Liver (tissue), 9 donors: ENCODE data around the gene PKHD1. TPM values are rescaled to one million over a fixed set of nuclear protein-coding genes. Genes with fewer than 3 reads are reported as not detected.

Experiments
- DNase-seq: peaks from one replicate; pipeline ENCODE4 v3.0.0-alpha.2; 2017; ENCODE audit warnings: low spot score
- H3K27ac ChIP-seq, 2 donors: one replicate each; pipeline ENCODE4 v1.7.0; 2013; ENCODE audit warnings: inconsistent platforms in 2 of 2, low read length in 2 of 2, control low read depth in 1 of 2, low read depth in 1 of 2, mild to moderate bottlenecking in 1 of 2
- H3K27me3 ChIP-seq, 4 donors: one replicate each; pipeline versions ENCODE4 v1.6.1 to v1.7.0; 2013; ENCODE audit warnings: low read length in 3 of 4, inconsistent platforms in 1 of 4, mild to moderate bottlenecking in 1 of 4, moderate library complexity in 1 of 4; ENCODE audit not compliant: control insufficient read depth in 4 of 4, insufficient read depth in 4 of 4
- H3K36me3 ChIP-seq, 4 donors: one replicate each; pipeline versions ENCODE4 v1.6.1 to v1.7.0; 2013; ENCODE audit warnings: low read length in 3 of 4, mild to moderate bottlenecking in 3 of 4, low read depth in 1 of 4, moderate library complexity in 1 of 4; ENCODE audit not compliant: control insufficient read depth in 4 of 4, insufficient read depth in 3 of 4
- H3K4me1 ChIP-seq, 4 donors: one replicate each; pipeline versions ENCODE4 v1.6.1 to v1.7.0; 2013; ENCODE audit warnings: low read length in 3 of 4, mild to moderate bottlenecking in 3 of 4, moderate library complexity in 1 of 4; ENCODE audit not compliant: control insufficient read depth in 4 of 4, insufficient read depth in 4 of 4
- H3K4me3 ChIP-seq, 3 donors: one replicate each; pipeline versions ENCODE4 v1.6.1 to v1.7.0; 2013; ENCODE audit warnings: low read length in 3 of 3, control low read depth in 1 of 3, low read depth in 1 of 3, mild to moderate bottlenecking in 1 of 3
- H3K9ac ChIP-seq, 2 donors: one replicate each; pipeline ENCODE4 v1.7.0; 2013; ENCODE audit warnings: low read length in 2 of 2, mild to moderate bottlenecking in 2 of 2, moderate library complexity in 2 of 2, control low read depth in 1 of 2, low read depth in 1 of 2
- H3K9me3 ChIP-seq, 4 donors: one replicate each; pipeline versions ENCODE4 v1.6.1 to v1.7.0; 2013; ENCODE audit warnings: low read length in 3 of 4; ENCODE audit not compliant: control insufficient read depth in 4 of 4
- ATF3 ChIP-seq: IDR thresholded peaks from 2 replicates; pipeline ENCODE4 v1.6.1; 2016; ENCODE audit warnings: antibody characterized with exemption
- CTCF ChIP-seq: fragments of 150-350 bp; IDR thresholded peaks from 2 replicates; pipeline ENCODE4 v1.5.1; 2017; ENCODE audit warnings: improper control_type of control experiment, low read depth, low read length; ENCODE audit not compliant: missing input control
- EGR1 ChIP-seq, 2 donors: IDR thresholded peaks; 2 replicates each; pipeline ENCODE4 v1.6.1; 2016 to 2018; ENCODE audit warnings: antibody characterized with exemption in 2 of 2, low read depth in 2 of 2
- FOXA1 ChIP-seq: IDR thresholded peaks from 2 replicates; pipeline ENCODE4 v1.6.1; 2016; ENCODE audit warnings: antibody characterized with exemption
- FOXA2 ChIP-seq: IDR thresholded peaks from 2 replicates; pipeline ENCODE4 v1.6.1; 2016; ENCODE audit warnings: antibody characterized with exemption
- GABPA ChIP-seq, 2 donors: IDR thresholded peaks in 1 of 2; conservative IDR thresholded peaks in 1 of 2; 2 replicates each; pipeline ENCODE4 v1.6.1; 2016; ENCODE audit warnings: antibody characterized with exemption in 2 of 2, mild to moderate bottlenecking in 1 of 2, moderate library complexity in 1 of 2
- HNF4A ChIP-seq, 2 donors: conservative IDR thresholded peaks; 2 replicates each; pipeline ENCODE4 v1.6.1; 2016; ENCODE audit warnings: antibody characterized with exemption in 2 of 2, mild to moderate bottlenecking in 2 of 2
- HNF4G ChIP-seq: IDR thresholded peaks from 2 replicates; pipeline ENCODE4 v1.6.1; 2016; ENCODE audit warnings: antibody characterized with exemption
- JUND ChIP-seq, 2 donors: IDR thresholded peaks; 2 replicates each; pipeline ENCODE4 v1.6.1; 2016; ENCODE audit warnings: antibody characterized with exemption in 2 of 2
- NR2F2 ChIP-seq: IDR thresholded peaks from 2 replicates; pipeline ENCODE4 v1.6.1; 2016; ENCODE audit warnings: antibody characterized with exemption
- RAD21 ChIP-seq, 2 donors: IDR thresholded peaks; 2 replicates each; pipeline ENCODE4 v1.6.1; 2016; ENCODE audit warnings: antibody characterized with exemption in 2 of 2, mild to moderate bottlenecking in 2 of 2
- REST ChIP-seq: IDR thresholded peaks from 2 replicates; pipeline ENCODE4 v1.6.1; 2016; ENCODE audit warnings: antibody characterized with exemption, mild to moderate bottlenecking
- RXRA ChIP-seq, 2 donors: IDR thresholded peaks; 2 replicates each; pipeline ENCODE4 v1.6.1; 2017 to 2018; ENCODE audit warnings: antibody characterized with exemption in 2 of 2, mild to moderate bottlenecking in 1 of 2
- SP1 ChIP-seq: IDR thresholded peaks from 2 replicates; pipeline ENCODE4 v1.6.1; 2018; ENCODE audit warnings: antibody characterized with exemption, mild to moderate bottlenecking
- TAF1 ChIP-seq: conservative IDR thresholded peaks from 2 replicates; pipeline ENCODE4 v1.6.1; 2016; ENCODE audit warnings: antibody characterized with exemption, mild to moderate bottlenecking
- YY1 ChIP-seq: IDR thresholded peaks from 2 replicates; pipeline ENCODE4 v1.6.1; 2016; ENCODE audit warnings: antibody characterized with exemption, mild to moderate bottlenecking
- WGBS: extraction: QIAGEN DNeasy Blood & Tissue Kit; methylation state at CpG from one replicate; pipeline ENCODE4 v1.1.7; 2013; 5-methylcytosine and 5-hydroxymethylcytosine counted together
- polyA plus RNA-seq, 2 donors: library from polyadenylated mRNA; stranded (reverse) in 1 of 2; unstranded in 1 of 2; fragments of 200-250 nt in 1 of 2; fragments of >200 nt in 1 of 2; fragmentation: Nextera tagmentation in 1 of 2; extraction: Ambion mirVana in 1 of 2; gene quantifications; one replicate each; pipeline versions ENCODE4 v1.2.1 to v1.2.3, GENCODE V29; 2013 to 2015
- total RNA-seq, 2 donors: library from RNA; depleted of rRNA; stranded (reverse); fragments of >200 nt; gene quantifications; one replicate each; pipeline ENCODE4 v1.2.3, GENCODE V29; 2014
- TF ChIP-seq, protein P1 (sequence below): IDR thresholded peaks from 2 replicates; pipeline ENCODE4 v1.6.1; 2016; ENCODE audit warnings: antibody characterized with exemption
- TF ChIP-seq, protein P2 (sequence below): IDR thresholded peaks from 2 replicates; pipeline ENCODE4 v1.6.1; 2016; ENCODE audit warnings: antibody characterized with exemption
- donor health status: healthy.
- donor health status: healthy.
- donor health status: healthy.
- donor health status: healthy.
- donor health status: healthy.

The PKHD1 gene
- total and polyA plus RNA-seq, 4 donors, result 0.45 to 10.6 (median 3.2) TPM

GRCh38 chr6:51818520-51819022 lies 268.8 kb downstream of the PKHD1 start:
- no peak overlapping the region for H3K9ac ChIP-seq
- no peaks in the 10 kb centered on the region for H3K27me3 ChIP-seq
- WGBS, result 61% methylated on average over 6 of the region's 6 CpGs
- H3K36me3 ChIP-seq, result no peaks in the 10 kb centered on the region
- no peak overlapping the region for H3K4me3 ChIP-seq
- H3K9me3 ChIP-seq, result no peaks in the 10 kb centered on the region
- H3K27ac ChIP-seq, result no peak overlapping the region
- no peak for DNase-seq
- no peak for TF ChIP-seq EGR1 (IDR thresholded peaks at IDR 0.05; ENCODE audit: low read depth in 2 of 2)
- no peak for TF ChIP-seq ATF3
- TF ChIP-seq NR2F2, result no peak
- H3K4me1 ChIP-seq, result no peaks in the 10 kb centered on the region

- no peak overlapping the region for H3K9ac ChIP-seq
- TF ChIP-seq, protein P1, sequence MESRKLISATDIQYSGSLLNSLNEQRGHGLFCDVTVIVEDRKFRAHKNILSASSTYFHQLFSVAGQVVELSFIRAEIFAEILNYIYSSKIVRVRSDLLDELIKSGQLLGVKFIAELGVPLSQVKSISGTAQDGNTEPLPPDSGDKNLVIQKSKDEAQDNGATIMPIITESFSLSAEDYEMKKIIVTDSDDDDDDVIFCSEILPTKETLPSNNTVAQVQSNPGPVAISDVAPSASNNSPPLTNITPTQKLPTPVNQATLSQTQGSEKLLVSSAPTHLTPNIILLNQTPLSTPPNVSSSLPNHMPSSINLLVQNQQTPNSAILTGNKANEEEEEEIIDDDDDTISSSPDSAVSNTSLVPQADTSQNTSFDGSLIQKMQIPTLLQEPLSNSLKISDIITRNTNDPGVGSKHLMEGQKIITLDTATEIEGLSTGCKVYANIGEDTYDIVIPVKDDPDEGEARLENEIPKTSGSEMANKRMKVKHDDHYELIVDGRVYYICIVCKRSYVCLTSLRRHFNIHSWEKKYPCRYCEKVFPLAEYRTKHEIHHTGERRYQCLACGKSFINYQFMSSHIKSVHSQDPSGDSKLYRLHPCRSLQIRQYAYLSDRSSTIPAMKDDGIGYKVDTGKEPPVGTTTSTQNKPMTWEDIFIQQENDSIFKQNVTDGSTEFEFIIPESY, result no peak
- TF ChIP-seq EGR1 (IDR thresholded peaks at IDR 0.05; ENCODE audit: low read depth in 2 of 2), result no peak
- no peak for TF ChIP-seq RXRA (IDR thresholded peaks at IDR 0.05)
- TF ChIP-seq, protein P2, sequence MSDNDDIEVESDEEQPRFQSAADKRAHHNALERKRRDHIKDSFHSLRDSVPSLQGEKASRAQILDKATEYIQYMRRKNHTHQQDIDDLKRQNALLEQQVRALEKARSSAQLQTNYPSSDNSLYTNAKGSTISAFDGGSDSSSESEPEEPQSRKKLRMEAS, result no peak
- no peak for TF ChIP-seq CTCF
- no peak for TF ChIP-seq YY1
- no peak for TF ChIP-seq HNF4A (conservative IDR thresholded peaks at IDR 0.05)
- no peak for TF ChIP-seq ATF3
- no peak for TF ChIP-seq REST
- TF ChIP-seq NR2F2, result no peak
- TF ChIP-seq FOXA1, result no peak
- no peak for TF ChIP-seq HNF4G
- TF ChIP-seq TAF1, result no peak
- no peak for TF ChIP-seq FOXA2
- TF ChIP-seq JUND (IDR thresholded peaks at IDR 0.05), result no peak
- no peak for TF ChIP-seq RAD21 (IDR thresholded peaks at IDR 0.05)
- no peak for TF ChIP-seq GABPA (IDR thresholded peaks at IDR 0.05 in 1 of 2, conservative IDR thresholded peaks at IDR 0.05 in 1 of 2)
- no peak for TF ChIP-seq SP1
- 84% methylated on average over 7 of the region's 7 CpGs for WGBS
- H3K4me3 ChIP-seq, result no peak overlapping the region
- no peak for DNase-seq
- no peaks in the 10 kb centered on the region for H3K27me3 ChIP-seq
- H3K4me1 ChIP-seq, result no peaks in the 10 kb centered on the region
- H3K27ac ChIP-seq, result no peak overlapping the region
- H3K36me3 ChIP-seq, result no peaks in the 10 kb centered on the region
- H3K9me3 ChIP-seq, result no peaks in the 10 kb centered on the region
Measured at GRCh38 chr6:51817832-51818231, 269.6 kb downstream of the PKHD1 start.
